Chondrocyte (in vitro differentiated cells): ENCODE measurements around the gene TPCN1. TPM values are rescaled to one million over a fixed set of nuclear protein-coding genes. Genes with fewer than 3 reads are reported as not detected.

Source experiments
- DNase-seq: peaks from one replicate; pipeline ENCODE4 v3.0.0; 2021; ENCODE audit warnings: mixed read lengths, low spot score
- H3K27ac Mint-ChIP-seq: one replicate; pipeline ENCODE4 v1.8.0; 2021; ENCODE audit warnings: mild to moderate bottlenecking, moderate library complexity, mixed read lengths; ENCODE audit not compliant: unreplicated experiment
- H3K27me3 Mint-ChIP-seq: 2 replicates; pipeline ENCODE4 v1.8.0; 2021; ENCODE audit warnings: low read depth, mixed read lengths
- H3K36me3 Mint-ChIP-seq: 2 replicates; pipeline ENCODE4 v1.8.0; 2021; ENCODE audit warnings: low read depth, mixed read lengths
- H3K4me1 Mint-ChIP-seq: 2 replicates; pipeline ENCODE4 v1.8.0; 2021; ENCODE audit warnings: low read depth, mild to moderate bottlenecking, mixed read lengths
- H3K4me3 Mint-ChIP-seq: one replicate; pipeline ENCODE4 v1.8.0; 2021; ENCODE audit warnings: mild to moderate bottlenecking, moderate library complexity, mixed read lengths; ENCODE audit not compliant: unreplicated experiment
- H3K9me3 Mint-ChIP-seq: 2 replicates; pipeline ENCODE4 v1.8.0; 2021; ENCODE audit warnings: low read depth, mixed read lengths
- CTCF ChIP-seq: fragments of 200-600 bp; sonication (generic); IDR thresholded peaks from 2 replicates; pipeline ENCODE4 v1.5.0; 2021; ENCODE audit warnings: antibody characterized with exemption, mild to moderate bottlenecking, moderate library complexity
- total RNA-seq: library from RNA; stranded (reverse); gene quantifications from 3 replicates; pipeline ENCODE4 v1.2.1, GENCODE V29; 2021

Gene TPCN1
- total RNA-seq, 1 donor from 2014 or later, result 35.9 TPM

GRCh38 chr12:113251404-113252070 lies 30.3 kb downstream of the TPCN1 start:
- Mint-ChIP-seq H3K4me1 (peaks cover 8% of the 10 kb centered on the region), H3K27ac (no peak overlapping the region)

GRCh38 chr12:113252494-113252893 lies 31.2 kb downstream of the TPCN1 start:
- no peaks in the 10 kb centered on the region for H3K4me1 Mint-ChIP-seq
- H3K9me3 Mint-ChIP-seq, result peaks cover 10% of the 10 kb centered on the region
- H3K4me3 Mint-ChIP-seq, result no peak overlapping the region
- H3K27ac Mint-ChIP-seq, result no peak overlapping the region
- peak; percentile 47 for DNase-seq
- peaks cover 5% of the 10 kb centered on the region for H3K36me3 Mint-ChIP-seq
- no peaks in the 10 kb centered on the region for H3K27me3 Mint-ChIP-seq
- no peak for TF ChIP-seq CTCF

More at GRCh38 chr12:113251404-113252070, 30.3 kb downstream of the TPCN1 start:
- no peak for TF ChIP-seq CTCF
- H3K36me3 Mint-ChIP-seq, result peaks cover 5% of the 10 kb centered on the region
- peak; percentile 83 for DNase-seq
- no peaks in the 10 kb centered on the region for H3K27me3 Mint-ChIP-seq
- H3K4me3 Mint-ChIP-seq, result no peak overlapping the region
- peaks cover 10% of the 10 kb centered on the region for H3K9me3 Mint-ChIP-seq

- no peaks in the 10 kb centered on the region for H3K27me3 Mint-ChIP-seq
- H3K9me3 Mint-ChIP-seq, result peaks cover 10% of the 10 kb centered on the region
- no peaks in the 10 kb centered on the region for H3K4me1 Mint-ChIP-seq
Observed at GRCh38 chr12:113253532-113254285, 32.4 kb downstream of the TPCN1 start.

GRCh38 chr12:113254298-113254697 lies 33.0 kb downstream of the TPCN1 start:
- TF ChIP-seq CTCF, result no peak
- H3K9me3 Mint-ChIP-seq, result peaks cover 10% of the 10 kb centered on the region
- H3K4me1 Mint-ChIP-seq, result peaks cover 4% of the 10 kb centered on the region
- H3K36me3 Mint-ChIP-seq, result peaks cover 5% of the 10 kb centered on the region
- no peak overlapping the region for H3K27ac Mint-ChIP-seq
- no peaks in the 10 kb centered on the region for H3K27me3 Mint-ChIP-seq
- DNase-seq, result no peak
- H3K4me3 Mint-ChIP-seq, result no peak overlapping the region

More at GRCh38 chr12:113253532-113254285, 32.4 kb downstream of the TPCN1 start:
- no peak overlapping the region for H3K27ac Mint-ChIP-seq
- no peak overlapping the region for H3K4me3 Mint-ChIP-seq
- no peak for TF ChIP-seq CTCF
- no peak for DNase-seq
- peaks cover 5% of the 10 kb centered on the region for H3K36me3 Mint-ChIP-seq

- Mint-ChIP-seq H3K4me3 (no peak overlapping the region), H3K27ac (no peak overlapping the region), H3K4me1 (peaks cover 25% of the 10 kb centered on the region), H3K27me3 (no peaks in the 10 kb centered on the region), H3K36me3 (peaks cover 4% of the 10 kb centered on the region), H3K9me3 (peaks cover 10% of the 10 kb centered on the region)
- no peak for DNase-seq
- TF ChIP-seq CTCF, result no peak
Observed at GRCh38 chr12:113257564-113257963, 36.3 kb downstream of the TPCN1 start.
